GM18909 (cell line): ENCODE data around the gene PCDHA11.
"Not testable (repeated sequence)": the region's sequence is repeated elsewhere in the genome, so short reads cannot be mapped to it uniquely, and the experiment has no call there.

Experiments used
- ATAC-seq: cut with Tn5 transposase; IDR thresholded peaks from one replicate; pipeline ENCODE4 v1.9.1; 2021; ENCODE audit warnings: mild to moderate bottlenecking; ENCODE audit not compliant: unreplicated experiment, poor library complexity

The PCDHA11 gene

DNA sequence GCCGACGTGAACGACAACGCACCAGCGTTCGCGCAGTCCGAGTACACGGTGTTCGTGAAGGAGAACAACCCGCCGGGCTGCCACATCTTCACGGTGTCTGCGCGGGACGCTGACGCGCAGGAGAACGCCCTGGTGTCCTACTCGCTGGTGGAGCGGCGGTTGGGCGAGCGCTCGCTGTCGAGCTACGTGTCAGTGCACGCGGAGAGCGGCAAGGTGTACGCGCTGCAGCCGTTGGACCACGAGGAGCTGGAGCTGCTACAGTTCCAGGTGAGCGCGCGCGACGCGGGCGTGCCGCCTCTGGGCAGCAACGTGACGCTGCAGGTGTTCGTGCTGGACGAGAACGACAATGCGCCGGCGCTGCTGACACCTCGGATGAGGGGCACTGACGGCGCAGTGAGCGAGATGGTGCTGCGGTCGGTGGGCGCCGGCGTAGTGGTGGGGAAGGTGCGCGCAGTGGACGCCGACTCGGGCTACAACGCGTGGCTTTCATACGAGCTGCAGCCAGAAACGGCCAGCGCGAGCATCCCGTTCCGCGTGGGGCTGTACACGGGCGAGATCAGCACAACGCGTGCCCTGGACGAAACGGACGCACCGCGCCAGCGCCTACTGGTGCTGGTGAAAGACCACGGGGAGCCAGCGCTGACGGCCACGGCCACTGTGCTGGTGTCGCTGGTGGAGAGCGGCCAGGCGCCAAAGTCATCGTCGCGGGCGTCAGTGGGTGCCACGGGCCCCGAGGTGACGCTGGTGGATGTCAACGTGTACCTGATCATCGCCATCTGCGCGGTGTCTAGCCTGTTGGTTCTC lies 18.7 kb upstream of the PCDHA11 start:
- ATAC-seq, result not testable (repeated sequence)

DNA sequence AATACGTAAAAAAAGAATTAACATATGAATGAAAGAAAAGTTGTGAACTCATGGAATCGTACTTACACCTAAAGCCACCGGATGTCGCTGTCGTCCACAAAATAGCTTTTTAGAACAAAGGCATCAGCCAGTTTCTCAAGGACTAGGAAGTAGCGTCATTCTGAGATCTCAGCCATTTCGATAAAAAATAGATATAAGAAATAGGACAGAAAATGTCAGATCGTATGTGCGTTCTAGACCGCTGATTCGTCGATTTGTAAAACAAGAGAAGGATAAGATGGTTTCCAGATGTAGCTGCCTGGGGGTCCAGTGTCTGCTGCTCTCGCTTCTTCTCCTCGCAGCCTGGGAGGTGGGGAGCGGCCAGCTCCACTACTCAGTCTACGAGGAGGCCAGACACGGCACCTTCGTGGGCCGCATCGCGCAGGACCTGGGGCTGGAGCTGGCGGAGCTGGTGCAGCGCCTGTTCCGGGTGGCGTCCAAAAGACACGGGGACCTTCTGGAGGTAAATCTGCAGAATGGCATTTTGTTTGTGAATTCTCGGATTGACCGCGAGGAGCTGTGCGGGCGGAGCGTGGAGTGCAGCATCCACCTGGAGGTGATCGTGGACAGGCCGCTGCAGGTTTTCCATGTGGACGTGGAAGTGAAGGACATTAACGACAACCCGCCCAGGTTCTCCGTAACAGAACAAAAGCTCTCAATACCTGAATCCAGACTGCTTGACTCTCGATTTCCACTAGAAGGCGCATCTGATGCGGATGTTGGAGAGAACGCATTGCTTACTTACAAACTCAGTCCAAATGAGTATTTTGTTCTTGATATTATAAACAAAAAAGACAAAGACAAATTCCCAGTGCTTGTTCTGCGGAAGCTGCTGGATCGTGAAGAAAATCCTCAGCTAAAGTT lies 12.7 kb upstream of the PCDHA11 start, which contains the start of gene PCDHA10:
PCDHA10 (plus strand) TSS at position 126 of the 903 bp plus-strand sequence; CDS start at position 278, 152 bp downstream.
- ATAC-seq, result no peak

DNA sequence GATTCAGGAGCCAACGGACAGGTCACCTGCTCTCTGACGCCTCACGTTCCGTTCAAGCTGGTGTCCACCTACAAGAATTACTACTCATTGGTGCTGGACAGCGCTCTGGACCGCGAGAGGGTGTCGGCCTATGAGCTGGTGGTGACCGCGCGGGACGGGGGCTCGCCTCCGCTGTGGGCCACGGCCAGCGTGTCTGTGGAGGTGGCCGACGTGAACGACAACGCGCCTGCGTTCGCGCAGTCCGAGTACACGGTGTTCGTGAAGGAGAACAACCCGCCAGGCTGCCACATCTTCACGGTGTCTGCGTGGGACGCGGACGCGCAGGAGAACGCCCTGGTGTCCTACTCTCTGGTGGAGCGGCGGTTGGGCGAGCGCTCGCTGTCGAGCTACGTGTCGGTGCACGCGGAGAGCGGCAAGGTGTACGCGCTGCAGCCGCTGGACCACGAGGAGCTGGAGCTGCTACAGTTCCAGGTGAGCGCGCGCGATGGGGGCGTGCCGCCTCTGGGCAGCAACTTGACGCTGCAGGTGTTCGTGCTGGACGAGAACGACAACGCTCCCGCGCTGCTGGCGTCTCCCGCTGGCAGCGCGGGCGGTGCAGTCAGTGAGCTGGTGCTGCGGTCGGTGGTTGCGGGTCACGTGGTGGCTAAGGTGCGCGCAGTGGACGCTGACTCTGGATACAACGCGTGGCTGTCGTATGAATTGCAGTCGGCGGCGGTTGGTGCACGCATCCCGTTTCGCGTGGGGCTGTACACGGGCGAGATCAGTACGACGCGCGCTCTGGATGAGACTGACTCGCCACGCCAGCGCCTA lies 11.4 kb upstream of the PCDHA11 start:
- no peak for ATAC-seq

DNA sequence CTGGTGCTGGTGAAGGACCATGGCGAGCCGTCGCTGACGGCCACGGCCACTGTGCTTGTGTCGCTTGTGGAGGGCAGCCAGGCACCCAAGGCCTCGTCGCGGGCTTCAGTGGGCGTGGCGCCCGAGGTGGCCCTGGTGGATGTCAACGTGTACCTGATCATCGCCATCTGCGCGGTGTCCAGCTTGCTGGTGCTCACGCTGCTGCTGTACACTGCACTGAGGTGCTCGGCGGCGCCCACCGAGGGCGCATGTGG lies 10.8 kb upstream of the PCDHA11 start:
- ATAC-seq, result no peak

DNA sequence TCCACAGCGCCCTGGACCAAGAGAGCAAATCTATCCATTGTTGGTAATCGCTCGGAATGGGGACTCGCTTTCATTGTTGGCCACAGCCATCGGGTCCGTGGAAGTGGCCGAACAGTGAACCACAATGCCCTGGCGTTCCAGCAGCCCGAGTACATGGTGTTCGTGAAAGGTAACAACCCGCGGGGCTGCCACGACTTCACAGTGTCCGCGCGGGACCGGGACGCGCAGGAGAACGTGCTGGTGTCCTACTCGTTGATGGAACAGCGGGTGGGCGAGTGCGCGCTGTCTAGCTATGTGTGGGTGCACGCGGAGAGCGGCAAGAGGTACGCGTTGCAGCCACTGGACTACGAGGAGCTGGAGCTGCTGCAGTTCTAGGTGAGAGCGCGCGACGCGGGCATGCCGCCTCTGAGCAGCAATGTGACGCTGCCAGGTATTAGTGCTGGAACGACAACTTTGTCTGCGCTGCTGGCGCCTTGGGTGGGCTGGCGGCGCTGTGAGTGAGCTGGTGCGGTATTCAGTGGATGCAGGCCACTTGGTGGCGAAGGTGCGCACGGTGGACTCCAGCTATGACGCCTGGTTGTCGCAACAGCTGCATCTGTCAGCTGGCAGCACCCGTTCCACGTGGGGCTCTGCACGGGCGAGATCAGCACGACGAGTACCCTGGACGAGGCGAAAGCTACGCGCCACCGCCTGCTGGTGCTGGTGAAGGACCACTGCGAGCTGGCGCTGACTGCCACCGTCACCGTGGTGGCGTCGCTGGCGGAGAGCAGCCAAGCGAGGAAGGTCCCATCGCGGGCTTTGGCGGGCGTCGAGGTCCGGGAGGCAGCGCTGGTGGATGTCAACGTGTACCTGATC lies 6.1 kb upstream of the PCDHA11 start:
- no peak for ATAC-seq

DNA sequence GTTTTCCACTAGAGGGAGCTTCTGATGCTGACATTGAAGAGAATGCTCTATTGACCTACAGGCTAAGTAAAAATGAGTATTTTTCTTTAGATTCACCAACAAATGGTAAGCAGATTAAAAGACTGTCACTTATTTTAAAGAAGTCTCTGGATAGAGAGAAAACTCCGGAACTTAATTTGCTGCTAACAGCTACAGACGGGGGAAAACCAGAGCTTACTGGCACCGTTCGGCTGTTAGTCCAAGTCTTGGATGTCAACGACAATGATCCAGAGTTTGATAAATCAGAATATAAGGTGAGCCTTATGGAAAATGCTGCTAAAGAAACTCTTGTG lies 764 bp downstream of the PCDHA11 start:
- ATAC-seq, result no peak

DNA sequence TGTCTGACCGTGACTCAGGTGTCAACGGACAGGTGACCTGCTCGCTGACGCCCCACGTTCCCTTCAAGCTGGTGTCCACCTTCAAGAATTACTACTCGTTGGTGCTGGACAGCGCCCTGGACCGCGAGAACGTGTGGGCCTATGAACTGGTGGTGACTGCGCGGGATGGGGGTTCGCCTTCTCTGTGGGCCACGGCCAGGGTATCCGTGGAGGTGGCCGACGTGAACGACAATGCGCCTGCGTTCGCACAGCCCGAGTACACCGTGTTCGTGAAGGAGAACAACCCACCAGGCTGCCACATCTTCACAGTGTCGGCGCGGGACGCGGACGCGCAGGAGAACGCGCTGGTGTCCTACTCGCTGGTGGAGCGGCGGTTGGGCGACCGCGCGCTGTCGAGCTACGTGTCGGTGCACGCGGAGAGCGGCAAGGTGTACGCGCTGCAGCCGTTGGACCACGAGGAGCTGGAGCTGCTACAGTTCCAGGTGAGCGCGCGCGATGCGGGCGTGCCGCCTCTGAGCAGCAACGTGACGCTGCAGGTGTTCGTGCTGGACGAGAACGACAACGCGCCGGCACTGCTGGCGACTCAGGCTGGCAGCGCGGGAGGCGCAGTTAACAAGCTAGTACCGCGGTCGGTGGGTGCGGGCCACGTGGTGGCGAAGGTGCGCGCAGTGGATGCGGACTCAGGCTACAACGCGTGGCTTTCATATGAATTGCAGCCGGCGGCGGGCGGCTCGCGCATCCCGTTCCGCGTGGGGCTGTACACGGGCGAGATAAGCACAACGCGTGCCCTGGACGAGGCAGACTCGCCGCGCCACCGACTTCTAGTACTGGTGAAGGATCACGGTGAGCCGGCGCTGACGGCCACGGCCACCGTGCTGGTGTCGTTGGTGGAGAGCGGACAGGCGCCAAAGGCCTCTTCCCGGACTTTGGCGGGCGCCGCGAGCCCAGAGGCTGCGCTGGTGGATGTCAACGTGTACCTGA lies 1.8 kb downstream of the PCDHA11 start:
- no peak for ATAC-seq

DNA sequence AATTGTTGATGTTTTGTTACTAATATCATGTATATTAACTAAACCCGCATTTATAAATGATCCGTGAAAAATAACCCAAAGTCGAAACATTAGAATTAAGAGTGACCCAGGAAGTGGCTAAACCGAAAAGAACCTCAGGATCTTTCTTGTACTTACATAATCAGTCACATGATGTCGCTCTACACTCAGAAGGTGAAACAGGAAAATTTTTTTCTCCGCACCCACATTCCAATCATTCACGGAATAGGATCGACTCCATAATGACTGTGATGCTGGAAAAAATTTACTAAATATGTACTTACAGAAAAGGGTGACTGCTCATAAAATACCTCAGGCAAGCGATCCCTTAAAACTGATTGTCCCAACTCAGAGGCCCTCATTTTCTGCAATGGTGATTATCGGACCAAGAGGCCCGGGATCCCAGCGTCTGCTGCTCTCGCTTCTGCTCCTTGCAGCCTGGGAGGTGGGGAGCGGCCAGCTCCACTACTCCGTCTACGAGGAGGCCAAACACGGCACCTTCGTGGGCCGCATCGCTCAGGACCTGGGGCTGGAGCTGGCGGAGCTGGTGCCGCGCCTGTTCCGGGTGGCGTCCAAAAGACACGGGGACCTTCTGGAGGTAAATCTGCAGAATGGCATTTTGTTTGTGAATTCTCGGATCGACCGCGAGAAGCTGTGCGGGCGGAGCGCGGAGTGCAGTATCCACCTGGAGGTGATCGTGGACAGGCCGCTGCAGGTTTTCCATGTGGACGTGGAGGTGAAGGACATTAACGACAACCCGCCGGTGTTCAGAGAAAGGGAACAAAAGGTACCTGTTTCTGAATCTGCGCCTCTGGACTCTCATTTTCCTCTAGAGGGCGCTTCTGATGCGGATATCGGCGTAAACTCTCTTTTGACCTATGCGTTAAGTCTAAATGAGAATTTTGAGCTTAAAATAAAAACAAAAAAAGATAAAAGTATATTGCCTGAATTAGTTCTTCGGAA lies 6.6 kb downstream of the PCDHA11 start, which contains the start of gene PCDHA12:
PCDHA12 (plus strand) TSS at position 224 of the 981 bp plus-strand sequence; CDS start at position 389, 165 bp downstream.
- no peak for ATAC-seq

DNA sequence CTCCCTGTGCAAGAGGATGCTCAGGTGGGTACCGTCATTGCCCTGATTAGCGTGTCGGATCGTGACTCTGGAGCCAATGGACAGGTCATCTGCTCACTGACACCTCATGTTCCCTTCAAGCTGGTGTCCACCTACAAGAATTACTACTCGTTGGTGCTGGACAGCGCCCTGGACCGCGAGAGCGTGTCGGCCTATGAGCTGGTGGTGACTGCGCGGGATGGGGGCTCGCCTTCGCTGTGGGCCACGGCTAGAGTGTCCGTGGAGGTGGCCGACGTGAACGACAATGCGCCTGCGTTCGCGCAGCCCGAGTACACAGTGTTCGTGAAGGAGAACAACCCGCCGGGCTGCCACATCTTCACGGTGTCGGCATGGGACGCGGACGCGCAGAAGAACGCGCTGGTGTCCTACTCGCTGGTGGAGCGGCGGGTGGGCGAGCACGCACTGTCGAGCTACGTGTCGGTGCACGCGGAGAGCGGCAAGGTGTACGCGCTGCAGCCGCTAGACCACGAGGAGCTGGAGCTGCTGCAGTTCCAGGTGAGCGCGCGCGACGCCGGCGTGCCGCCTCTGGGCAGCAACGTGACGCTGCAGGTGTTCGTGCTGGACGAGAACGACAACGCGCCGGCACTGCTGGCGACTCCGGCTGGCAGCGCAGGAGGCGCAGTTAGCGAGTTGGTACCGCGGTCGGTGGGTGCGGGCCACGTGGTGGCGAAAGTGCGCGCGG lies 7.9 kb downstream of the PCDHA11 start:
- not testable (repeated sequence) for ATAC-seq

DNA sequence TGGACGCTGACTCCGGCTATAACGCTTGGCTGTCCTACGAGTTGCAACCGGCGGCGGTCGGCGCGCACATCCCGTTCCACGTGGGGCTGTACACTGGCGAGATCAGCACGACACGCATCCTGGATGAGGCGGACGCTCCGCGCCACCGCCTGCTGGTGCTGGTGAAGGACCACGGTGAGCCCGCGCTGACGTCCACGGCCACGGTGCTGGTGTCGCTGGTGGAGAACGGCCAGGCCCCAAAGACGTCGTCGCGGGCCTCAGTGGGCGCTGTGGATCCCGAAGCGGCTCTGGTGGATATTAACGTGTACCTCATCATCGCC lies 8.5 kb downstream of the PCDHA11 start:
- no peak for ATAC-seq

DNA sequence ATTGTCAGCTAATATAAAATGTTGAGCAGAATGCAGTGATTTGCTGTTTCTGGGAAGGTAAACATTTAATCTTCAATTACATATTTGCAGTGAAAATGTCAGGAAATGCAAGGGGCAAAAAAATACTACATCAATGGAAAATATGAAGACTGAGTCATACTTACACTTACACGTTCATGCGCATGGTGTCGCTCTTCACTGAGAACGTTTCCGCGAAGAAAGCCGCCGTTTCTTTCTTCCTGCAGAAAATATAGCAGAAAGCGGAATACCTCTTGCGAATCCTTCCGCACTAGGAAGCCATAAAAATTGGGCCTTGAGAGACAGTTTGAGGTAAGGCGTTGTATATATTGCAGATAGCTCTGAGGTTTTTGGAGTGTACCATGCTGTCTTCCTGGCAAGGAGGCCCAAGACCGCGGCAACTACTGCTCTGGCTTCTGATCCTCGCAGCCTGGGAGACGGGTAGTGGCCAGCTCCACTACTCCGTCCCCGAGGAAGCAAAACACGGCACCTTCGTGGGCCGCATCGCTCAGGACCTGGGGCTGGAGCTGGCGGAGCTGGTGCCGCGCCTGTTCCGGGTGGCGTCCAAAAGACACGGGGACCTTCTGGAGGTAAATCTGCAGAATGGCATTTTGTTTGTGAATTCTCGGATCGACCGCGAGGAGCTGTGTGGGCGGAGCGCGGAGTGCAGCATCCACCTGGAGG lies 13.3 kb downstream of the PCDHA11 start, which contains the start of gene PCDHA13:
PCDHA13 (plus strand) TSS at position 236 of the 702 bp plus-strand sequence; CDS start at position 381, 145 bp downstream.
- no peak for ATAC-seq

DNA sequence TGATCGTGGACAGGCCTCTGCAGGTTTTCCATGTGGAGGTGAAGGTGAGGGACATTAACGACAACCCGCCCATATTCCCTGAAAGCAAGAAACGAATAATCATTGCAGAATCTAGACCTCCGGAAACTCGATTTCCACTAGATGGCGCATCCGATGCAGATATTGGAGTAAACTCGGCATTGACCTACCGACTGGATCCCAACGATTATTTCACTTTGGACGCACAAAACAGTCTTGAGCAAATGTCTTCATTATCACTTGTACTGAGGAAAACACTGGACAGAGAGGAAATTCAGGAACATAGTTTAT lies 13.8 kb downstream of the PCDHA11 start:
- ATAC-seq, result no peak

DNA sequence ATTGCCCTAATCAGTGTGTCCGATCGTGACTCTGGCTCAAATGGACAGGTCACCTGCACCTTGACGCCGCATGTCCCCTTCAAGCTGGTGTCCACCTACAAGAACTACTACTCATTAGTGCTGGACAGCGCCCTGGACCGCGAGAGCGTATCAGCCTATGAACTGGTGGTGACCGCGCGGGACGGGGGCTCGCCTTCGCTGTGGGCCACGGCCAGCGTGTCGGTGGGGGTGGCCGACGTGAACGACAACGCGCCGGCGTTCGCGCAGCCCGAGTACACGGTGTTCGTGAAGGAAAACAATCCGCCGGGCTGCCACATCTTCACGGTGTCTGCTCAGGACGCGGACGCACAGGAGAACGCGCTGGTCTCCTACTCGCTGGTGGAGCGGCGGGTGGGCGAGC lies 14.6 kb downstream of the PCDHA11 start:
- ATAC-seq, result no peak

DNA sequence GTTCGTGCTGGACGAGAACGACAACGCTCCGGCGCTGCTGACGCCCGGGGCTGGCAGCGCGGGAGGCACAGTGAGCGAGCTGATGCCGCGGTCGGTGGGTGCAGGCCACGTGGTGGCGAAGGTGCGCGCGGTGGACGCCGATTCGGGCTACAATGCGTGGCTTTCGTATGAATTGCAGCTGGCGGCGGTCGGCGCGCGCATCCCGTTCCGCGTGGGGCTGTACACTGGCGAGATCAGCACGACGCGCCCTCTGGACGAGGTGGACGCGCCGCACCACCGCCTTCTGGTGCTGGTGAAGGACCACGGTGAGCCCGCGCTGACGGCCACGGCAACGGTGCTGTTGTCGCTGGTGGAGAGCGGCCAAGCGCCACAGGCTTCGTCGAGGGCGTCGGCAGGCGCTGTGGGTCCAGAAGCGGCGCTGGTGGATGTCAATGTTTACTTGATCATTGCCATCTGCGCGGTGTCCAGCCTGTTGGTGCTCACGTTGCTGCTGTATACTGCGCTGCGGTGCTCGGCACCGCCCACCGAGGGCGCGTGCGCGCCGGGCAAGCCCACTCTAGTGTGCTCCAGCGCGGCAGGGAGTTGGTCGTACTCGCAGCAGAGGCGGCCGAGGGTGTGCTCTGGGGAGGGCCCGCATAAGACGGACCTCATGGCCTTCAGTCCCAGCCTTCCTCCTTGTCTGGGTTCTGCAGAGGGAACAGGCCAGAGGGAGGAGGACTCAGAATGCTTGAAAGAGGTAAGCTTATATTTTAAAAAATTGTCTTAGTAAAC lies 15.4 kb downstream of the PCDHA11 start:
- ATAC-seq, result no peak

DNA sequence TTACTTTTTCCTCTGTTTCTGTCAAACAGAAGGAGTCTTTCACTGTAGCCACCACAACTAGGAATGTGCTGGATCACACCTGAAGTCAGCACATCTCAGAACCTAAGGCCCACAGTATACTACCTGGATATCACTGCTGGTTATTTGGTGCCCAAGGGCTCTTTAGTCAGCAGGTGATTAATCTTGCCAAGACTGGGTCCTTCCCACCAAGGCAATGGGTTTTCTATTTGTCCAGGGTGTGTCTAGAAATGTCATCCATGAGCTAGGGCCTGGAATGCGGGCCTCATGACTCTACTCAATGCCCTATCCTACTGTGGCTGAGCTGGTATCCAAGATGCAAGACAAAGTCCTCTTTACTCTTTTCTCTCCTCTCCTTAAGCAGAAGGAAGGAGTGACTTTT lies 47.6 kb downstream of the PCDHA11 start:
- ATAC-seq, result no peak
